ENCODE data around the gene MERTK. TPM values are rescaled to one million over a fixed set of nuclear protein-coding genes. Genes with fewer than 3 reads are reported as not detected.

Gene MERTK
- total RNA-seq, 4 donors from 2014 or later: 5.5 to 6.7 (median 5.7) TPM

GRCh38 chr2:111936881-111937280 lies 38.5 kb downstream of the MERTK start:
- WGBS: 74% methylated on average over 5 of the region's 5 CpGs
- TF ChIP-seq EP300 (IDR thresholded peaks at IDR 0.05): no peak
- no peak for TF ChIP-seq POLR2A (IDR thresholded peaks at IDR 0.05)
- TF ChIP-seq POLR2AphosphoS5 (IDR thresholded peaks at IDR 0.05): no peak
- TF ChIP-seq CTCF (IDR thresholded peaks at IDR 0.05): no peak

GRCh38 chr2:111938392-111938791 lies 40.0 kb downstream of the MERTK start:
- no peaks in the 10 kb centered on the region for H3K27me3 ChIP-seq
- TF ChIP-seq CTCF (IDR thresholded peaks at IDR 0.05): no peak
- no peak for TF ChIP-seq POLR2AphosphoS5 (IDR thresholded peaks at IDR 0.05)
- TF ChIP-seq POLR2A (IDR thresholded peaks at IDR 0.05): no peak
- TF ChIP-seq EP300 (IDR thresholded peaks at IDR 0.05): no peak
- no peak for DNase-seq (ENCODE audit: low spot score in 2 of 2)
- H3K36me3 ChIP-seq: no peaks in the 10 kb centered on the region
- H3K9me3 ChIP-seq: no peaks in the 10 kb centered on the region
- no peaks in the 10 kb centered on the region for H3K4me1 ChIP-seq
- H3K4me3 ChIP-seq: no peak overlapping the region
- no peak overlapping the region for H3K27ac ChIP-seq

More at GRCh38 chr2:111936881-111937280, 38.5 kb downstream of the MERTK start:
- no peaks in the 10 kb centered on the region for H3K36me3 ChIP-seq
- H3K4me3 ChIP-seq: no peak overlapping the region
- H3K4me1 ChIP-seq: no peaks in the 10 kb centered on the region
- no peak for DNase-seq (ENCODE audit: low spot score in 2 of 2)
- H3K9me3 ChIP-seq: no peaks in the 10 kb centered on the region
- no peak overlapping the region for H3K27ac ChIP-seq
- no peaks in the 10 kb centered on the region for H3K27me3 ChIP-seq

- DNase-seq (ENCODE audit: low spot score in 2 of 2): no peak
- no peak overlapping the region for H3K4me3 ChIP-seq
- H3K27me3 ChIP-seq: no peaks in the 10 kb centered on the region
- no peaks in the 10 kb centered on the region for H3K9me3 ChIP-seq
- WGBS: 81% methylated on average over 10 of the region's 10 CpGs
- no peak for TF ChIP-seq CTCF (IDR thresholded peaks at IDR 0.05)
- no peak for TF ChIP-seq EP300 (IDR thresholded peaks at IDR 0.05)
- H3K4me1 ChIP-seq: peaks cover 7% of the 10 kb centered on the region
- no peaks in the 10 kb centered on the region for H3K36me3 ChIP-seq
- no peak overlapping the region for H3K27ac ChIP-seq
Measured at GRCh38 chr2:111940333-111941196, 42.2 kb downstream of the MERTK start.

GRCh38 chr2:111941531-111941930 lies 43.1 kb downstream of the MERTK start:
- 92% methylated on average over 4 of the region's 4 CpGs for WGBS
- Histone ChIP-seq H3K4me3 (no peak overlapping the region), H3K27me3 (no peaks in the 10 kb centered on the region), H3K9me3 (no peaks in the 10 kb centered on the region), H3K4me1 (peaks cover 17% of the 10 kb centered on the region), H3K36me3 (no peaks in the 10 kb centered on the region), H3K27ac (no peak overlapping the region)
- no peak for TF ChIP-seq POLR2AphosphoS5 (IDR thresholded peaks at IDR 0.05)
- TF ChIP-seq CTCF (IDR thresholded peaks at IDR 0.05): no peak
- no peak for TF ChIP-seq POLR2A (IDR thresholded peaks at IDR 0.05)
- no peak for TF ChIP-seq EP300 (IDR thresholded peaks at IDR 0.05)
- DNase-seq (ENCODE audit: low spot score in 2 of 2): no peak

GRCh38 chr2:111944531-111945210 lies 46.3 kb downstream of the MERTK start:
- TF ChIP-seq POLR2A (IDR thresholded peaks at IDR 0.05): no peak
- no peak for TF ChIP-seq POLR2AphosphoS5 (IDR thresholded peaks at IDR 0.05)
- Histone ChIP-seq H3K9me3 (no peaks in the 10 kb centered on the region), H3K27ac (no peak overlapping the region), H3K4me3 (no peak overlapping the region), H3K4me1 (peaks cover 32% of the 10 kb centered on the region), H3K36me3 (peaks cover 16% of the 10 kb centered on the region), H3K27me3 (no peaks in the 10 kb centered on the region)
- no peak for DNase-seq (ENCODE audit: low spot score in 2 of 2)
- 90% methylated on average over 5 of the region's 5 CpGs for WGBS

Data from suprapubic skin (tissue), 4 donors.